Stimulated activated CD8-positive, alpha-beta memory T cell treated with anti-CD3 and anti-CD28 coated beads, Interleukin-12 subunit alpha, Interleukin-12 subunit beta, amount 100 ng/mL, for 1 hour (primary cell): ENCODE results near the gene ZBTB20.

Experiments used
- DNase-seq: peaks from one replicate; pipeline ENCODE4 v3.0.0-alpha.2; 2020; ENCODE audit warnings: low read depth

Gene ZBTB20

GRCh38 chr3:114760679-114761078 is 386.4 kb downstream of the ZBTB20 start:
- no peak for DNase-seq

- no peak for DNase-seq
These were observed 388.0 kb downstream of the ZBTB20 start for GRCh38 chr3:114758831-114759699.

GRCh38 chr3:114756506-114757279 is 390.4 kb downstream of the ZBTB20 start:
- no peak for DNase-seq

- DNase-seq: no peak
These were observed 400.6 kb downstream of the ZBTB20 start for GRCh38 chr3:114746502-114746901.

- DNase-seq: no peak
These were observed 401.5 kb downstream of the ZBTB20 start for GRCh38 chr3:114745322-114746240.

- DNase-seq: no peak
These were observed 403.2 kb downstream of the ZBTB20 start for GRCh38 chr3:114743746-114744485.

- no peak for DNase-seq
These were observed 406.0 kb downstream of the ZBTB20 start for GRCh38 chr3:114741066-114741465.

GRCh38 chr3:114739627-114740026 is 407.5 kb downstream of the ZBTB20 start:
- DNase-seq: no peak

GRCh38 chr3:114732353-114732752 is 414.7 kb downstream of the ZBTB20 start:
- no peak for DNase-seq

GRCh38 chr3:114730397-114730796 is 416.7 kb downstream of the ZBTB20 start:
- DNase-seq: no peak

GRCh38 chr3:114727373-114727772 is 419.7 kb downstream of the ZBTB20 start:
- DNase-seq: no peak

- DNase-seq: no peak
These were observed 421.1 kb downstream of the ZBTB20 start for GRCh38 chr3:114725966-114726365.

- no peak for DNase-seq
These were observed 424.6 kb downstream of the ZBTB20 start for GRCh38 chr3:114722530-114722929.

GRCh38 chr3:114721864-114722263 is 425.2 kb downstream of the ZBTB20 start:
- no peak for DNase-seq

- DNase-seq: no peak
These were observed 425.9 kb downstream of the ZBTB20 start for GRCh38 chr3:114721209-114721608.

GRCh38 chr3:114718898-114719210 is 428.2 kb downstream of the ZBTB20 start:
- DNase-seq: no peak

- no peak for DNase-seq
These were observed 428.8 kb downstream of the ZBTB20 start for GRCh38 chr3:114718071-114718897.

- no peak for DNase-seq
These were observed 430.2 kb downstream of the ZBTB20 start for GRCh38 chr3:114716916-114717315.

GRCh38 chr3:114716126-114716525 is 431.0 kb downstream of the ZBTB20 start:
- DNase-seq: no peak

GRCh38 chr3:114714957-114715460 is 432.1 kb downstream of the ZBTB20 start:
- DNase-seq: no peak
